Measurements from ENCODE around the gene INPP4A. TPM values are rescaled to one million over a fixed set of nuclear protein-coding genes. Genes with fewer than 3 reads are reported as not detected.

INPP4A gene
- total RNA-seq, 1 experiment from 2014 or later, result 23.4 TPM

- ChIA-PET POLR2A (ENCODE audit: unreplicated experiment) (no interaction called here), CTCF (no interaction called here)
- Histone ChIP-seq H3K27me3 (ENCODE audit: low read length) (no peaks in the 10 kb centered on the region), H3K9me3 (ENCODE audit: low read length) (no peaks in the 10 kb centered on the region), H3K4me1 (ENCODE audit: insufficient read depth, low read length) (peaks cover 49% of the 10 kb centered on the region), H3K4me2 (ENCODE audit: low read length) (peak overlapping the region; percentile 53), H3K36me3 (ENCODE audit: low read depth, low read length) (peaks cover 6% of the 10 kb centered on the region), H4K20me1 (ENCODE audit: low read length) (0 out of 2 replicates have a peak, but pooled peaks cover 13% of the 10 kb centered on the region), H3F3A (ENCODE audit: low read length, unreplicated experiment) (no peaks in the 10 kb centered on the region), H3K79me2 (ENCODE audit: low read length) (peaks cover 97% of the 10 kb centered on the region), H3K27ac (ENCODE audit: low read length) (peak overlapping the region; percentile 56), H2AFZ (ENCODE audit: low read length) (no peak overlapping the region), H3K4me3 (ENCODE audit: low read length) (no peak overlapping the region), H3K9ac (ENCODE audit: low read length) (no peak overlapping the region), H3K9me2 (replicated peaks; ENCODE audit: low read length) (no peaks in the 10 kb centered on the region)
- BruUV-seq (replicated peaks), result no TSS peak
- TF ChIP-seq, protein P1, sequence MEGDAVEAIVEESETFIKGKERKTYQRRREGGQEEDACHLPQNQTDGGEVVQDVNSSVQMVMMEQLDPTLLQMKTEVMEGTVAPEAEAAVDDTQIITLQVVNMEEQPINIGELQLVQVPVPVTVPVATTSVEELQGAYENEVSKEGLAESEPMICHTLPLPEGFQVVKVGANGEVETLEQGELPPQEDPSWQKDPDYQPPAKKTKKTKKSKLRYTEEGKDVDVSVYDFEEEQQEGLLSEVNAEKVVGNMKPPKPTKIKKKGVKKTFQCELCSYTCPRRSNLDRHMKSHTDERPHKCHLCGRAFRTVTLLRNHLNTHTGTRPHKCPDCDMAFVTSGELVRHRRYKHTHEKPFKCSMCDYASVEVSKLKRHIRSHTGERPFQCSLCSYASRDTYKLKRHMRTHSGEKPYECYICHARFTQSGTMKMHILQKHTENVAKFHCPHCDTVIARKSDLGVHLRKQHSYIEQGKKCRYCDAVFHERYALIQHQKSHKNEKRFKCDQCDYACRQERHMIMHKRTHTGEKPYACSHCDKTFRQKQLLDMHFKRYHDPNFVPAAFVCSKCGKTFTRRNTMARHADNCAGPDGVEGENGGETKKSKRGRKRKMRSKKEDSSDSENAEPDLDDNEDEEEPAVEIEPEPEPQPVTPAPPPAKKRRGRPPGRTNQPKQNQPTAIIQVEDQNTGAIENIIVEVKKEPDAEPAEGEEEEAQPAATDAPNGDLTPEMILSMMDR (conservative IDR thresholded peaks at IDR 0.05; ENCODE audit: low read depth, low read length), result no peak
- TF ChIP-seq EZH2 (IDR thresholded peaks at IDR 0.05; ENCODE audit: low read length, unreplicated experiment), result no peak
- no peak for TF ChIP-seq EZH2phosphoT487 (IDR thresholded peaks at IDR 0.05; ENCODE audit: borderline replicate concordance, low read length)
- ATAC-seq (no peak; the same call in 1 of the 2 replicates), DNase-seq (peak; percentile 40)
- intact Hi-C loops (cut with micrococcal nuclease), result no loop called here
Observed at GRCh38 chr2:98454073-98454472, 9.4 kb downstream of the INPP4A start.

DNA sequence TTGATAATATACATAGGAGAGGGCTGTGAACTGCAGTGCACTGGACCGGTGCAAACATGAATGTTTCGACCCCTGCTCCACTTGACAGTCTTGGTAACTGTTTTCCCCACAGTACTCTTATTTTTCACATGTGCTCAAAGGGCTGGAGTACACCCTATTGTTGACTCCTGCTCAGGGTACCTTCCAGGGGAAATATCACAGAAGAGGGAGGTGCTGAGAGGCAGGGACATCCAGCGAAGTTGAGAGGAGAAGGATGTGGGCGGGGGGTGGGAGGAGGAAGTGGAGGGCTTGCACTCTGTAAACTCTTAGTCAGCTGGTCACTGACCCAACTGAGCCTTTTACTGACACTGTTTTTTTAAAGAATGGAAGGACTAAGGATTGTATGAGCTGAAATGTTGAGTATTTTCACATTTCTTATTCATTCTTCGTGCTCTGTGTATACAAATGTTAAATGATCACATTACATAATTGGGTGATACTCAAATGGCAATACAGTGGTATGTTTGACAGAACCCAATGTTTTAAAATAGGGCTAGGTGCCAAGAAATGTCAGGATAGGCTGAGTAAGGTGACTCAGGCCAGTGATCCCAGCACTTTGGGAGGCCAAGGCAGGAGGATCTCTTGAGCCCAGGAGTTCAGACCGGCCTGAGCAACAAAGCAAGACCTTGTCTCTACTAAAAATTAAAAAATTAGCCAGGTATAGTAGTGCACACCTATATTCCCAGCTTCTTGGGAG lies 10.0 kb downstream of the INPP4A start:
- ChIA-PET POLR2A (ENCODE audit: unreplicated experiment) (no interaction called here), CTCF (no interaction called here)
- Histone ChIP-seq H4K20me1 (ENCODE audit: low read length) (0 out of 2 replicates have a peak, but pooled peaks cover 8% of the 10 kb centered on the region), H3K27me3 (ENCODE audit: low read length) (no peaks in the 10 kb centered on the region), H3F3A (ENCODE audit: low read length, unreplicated experiment) (no peaks in the 10 kb centered on the region), H3K79me2 (ENCODE audit: low read length) (peaks cover 97% of the 10 kb centered on the region), H3K4me2 (ENCODE audit: low read length) (peak overlapping the region; percentile 53), H3K27ac (ENCODE audit: low read length) (peak overlapping the region; percentile 56), H3K36me3 (ENCODE audit: low read depth, low read length) (peaks cover 6% of the 10 kb centered on the region), H3K9me2 (replicated peaks; ENCODE audit: low read length) (no peaks in the 10 kb centered on the region), H3K4me3 (ENCODE audit: low read length) (no peak overlapping the region), H2AFZ (ENCODE audit: low read length) (no peak overlapping the region), H3K4me1 (ENCODE audit: insufficient read depth, low read length) (peaks cover 53% of the 10 kb centered on the region), H3K9me3 (ENCODE audit: low read length) (no peaks in the 10 kb centered on the region), H3K9ac (ENCODE audit: low read length) (no peak overlapping the region)
- peak; percentile 62 for ATAC-seq
- BruUV-seq (replicated peaks), result no TSS peak
- TF ChIP-seq, protein P1 (conservative IDR thresholded peaks at IDR 0.05; ENCODE audit: low read depth, low read length), result no peak
- no peak for TF ChIP-seq EZH2phosphoT487 (IDR thresholded peaks at IDR 0.05; ENCODE audit: borderline replicate concordance, low read length)
- TF ChIP-seq EZH2 (IDR thresholded peaks at IDR 0.05; ENCODE audit: low read length, unreplicated experiment), result no peak
- intact Hi-C loops (cut with micrococcal nuclease), result no loop called here
- DNase-seq, result peak; percentile 51

DNA sequence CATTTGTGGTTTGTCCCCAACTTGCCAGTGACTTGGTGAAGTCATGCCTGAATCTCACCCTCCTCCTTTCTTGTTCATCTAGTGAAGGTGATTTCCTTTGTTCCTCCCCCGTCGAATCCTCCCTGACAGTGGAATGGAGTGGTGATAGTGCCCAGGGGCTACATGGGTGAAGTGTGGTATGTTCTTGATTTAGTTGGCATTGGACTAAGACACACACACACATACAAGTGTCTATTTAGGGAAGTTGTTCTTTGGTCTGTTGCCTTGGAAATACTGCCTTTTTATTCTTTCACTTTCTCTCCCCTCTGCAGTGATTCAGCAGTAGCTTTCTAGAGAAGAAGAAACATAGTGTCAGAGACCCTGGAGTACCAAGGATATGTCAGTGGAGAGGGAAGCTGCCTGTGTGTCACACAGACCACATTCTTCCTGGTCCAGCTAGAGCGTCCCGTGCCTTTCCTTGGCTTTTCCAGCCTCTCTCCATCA lies 10.9 kb downstream of the INPP4A start:
- ChIA-PET POLR2A (ENCODE audit: unreplicated experiment) (no interaction called here), CTCF (no interaction called here)
- no peaks in the 10 kb centered on the region for H3K27me3 ChIP-seq (ENCODE audit: low read length)
- no peak for ATAC-seq
- BruUV-seq (replicated peaks), result no TSS peak
- peaks cover 97% of the 10 kb centered on the region for H3K79me2 ChIP-seq (ENCODE audit: low read length)
- no peaks in the 10 kb centered on the region for H3K9me2 ChIP-seq (replicated peaks; ENCODE audit: low read length)
- no peak for DNase-seq
- no peak overlapping the region for H3K9ac ChIP-seq (ENCODE audit: low read length)
- H3K36me3 ChIP-seq (ENCODE audit: low read depth, low read length), result peaks cover 6% of the 10 kb centered on the region
- TF ChIP-seq, protein P1 (conservative IDR thresholded peaks at IDR 0.05; ENCODE audit: low read depth, low read length), result no peak
- no peak for TF ChIP-seq EZH2phosphoT487 (IDR thresholded peaks at IDR 0.05; ENCODE audit: borderline replicate concordance, low read length)
- TF ChIP-seq EZH2 (IDR thresholded peaks at IDR 0.05; ENCODE audit: low read length, unreplicated experiment), result no peak
- intact Hi-C loops (cut with micrococcal nuclease), result no loop called here
- no peaks in the 10 kb centered on the region for H3F3A ChIP-seq (ENCODE audit: low read length, unreplicated experiment)
- no peak overlapping the region for H3K4me2 ChIP-seq (ENCODE audit: low read length)
- H2AFZ ChIP-seq (ENCODE audit: low read length), result no peak overlapping the region
- H3K27ac ChIP-seq (ENCODE audit: low read length), result peak overlapping the region; percentile 56
- H3K4me3 ChIP-seq (ENCODE audit: low read length), result no peak overlapping the region
- no peaks in the 10 kb centered on the region for H3K9me3 ChIP-seq (ENCODE audit: low read length)
- peaks cover 60% of the 10 kb centered on the region for H3K4me1 ChIP-seq (ENCODE audit: insufficient read depth, low read length)
- no peaks in the 10 kb centered on the region for H4K20me1 ChIP-seq (ENCODE audit: low read length)

All from PC-3 (cell line).